Forelimb muscle (tissue), 1 donor: ENCODE data around the gene EIF3K. TPM values are rescaled to one million over a fixed set of nuclear protein-coding genes. Genes with fewer than 3 reads are reported as not detected.
A peak's percentile ranks its signal among the peaks of the same experiment; 100 is the strongest.
"Not testable (repeated sequence)": the region's sequence is repeated elsewhere in the genome, so short reads cannot be mapped to it uniquely, and the experiment has no call there.

Source experiments
- DNase-seq: peaks from one replicate; pipeline ENCODE4 v3.0.0-alpha.2; 2013; ENCODE audit warnings: low read depth
- polyA plus RNA-seq: library from polyadenylated mRNA; unstranded; fragments of 120-200 nt; gene quantifications from one replicate; pipeline ENCODE4 v1.2.1, GENCODE V29; 2013; ENCODE audit not compliant: insufficient read length

The EIF3K gene
- 363 TPM for polyA plus RNA-seq

GRCh38 chr19:38618590-38619360, at the start of gene EIF3K:
TSS of gene EIF3K (plus strand) at chr19:38619188. CDS start at chr19:38619269, 81 bp downstream.
- DNase-seq, result peak; percentile 99

GRCh38 chr19:38569368-38569983, 49.5 kb upstream of the EIF3K start:
- no peak for DNase-seq

- DNase-seq, result no peak
Observed at GRCh38 chr19:38571682-38572081, 47.3 kb upstream of the EIF3K start.

- DNase-seq, result no peak
Observed at GRCh38 chr19:38577826-38578225, 41.2 kb upstream of the EIF3K start.

- not testable (repeated sequence) for DNase-seq
Observed at GRCh38 chr19:38579304-38579703, 39.7 kb upstream of the EIF3K start.

GRCh38 chr19:38580080-38580479, 38.9 kb upstream of the EIF3K start:
- DNase-seq, result no peak

- DNase-seq, result no peak
Observed at GRCh38 chr19:38583219-38583984, 35.6 kb upstream of the EIF3K start.

GRCh38 chr19:38583985-38584305, 35.0 kb upstream of the EIF3K start:
- DNase-seq, result no peak

- DNase-seq, result no peak
Observed at GRCh38 chr19:38587562-38587961, 31.4 kb upstream of the EIF3K start.

GRCh38 chr19:38588041-38588440, 30.9 kb upstream of the EIF3K start:
- DNase-seq, result no peak

- DNase-seq, result no peak
Observed at GRCh38 chr19:38592940-38593339, 26.0 kb upstream of the EIF3K start.

- DNase-seq, result no peak
Observed at GRCh38 chr19:38596057-38596981, 22.7 kb upstream of the EIF3K start.

GRCh38 chr19:38597075-38597474, 21.9 kb upstream of the EIF3K start:
- DNase-seq, result no peak

- DNase-seq, result no peak
Observed at GRCh38 chr19:38599722-38600121, 19.3 kb upstream of the EIF3K start.

- not testable (repeated sequence) for DNase-seq
Observed at GRCh38 chr19:38602856-38603255, 16.1 kb upstream of the EIF3K start.

- DNase-seq, result no peak
Observed at GRCh38 chr19:38606131-38606530, 12.9 kb upstream of the EIF3K start.

GRCh38 chr19:38614289-38614688, 4.7 kb upstream of the EIF3K start:
- DNase-seq, result no peak

- DNase-seq, result no peak
Observed at GRCh38 chr19:38615007-38615581, 3.9 kb upstream of the EIF3K start.

- no peak for DNase-seq
Observed at GRCh38 chr19:38616265-38616664, 2.7 kb upstream of the EIF3K start.

GRCh38 chr19:38617283-38617763, 1.7 kb upstream of the EIF3K start:
- DNase-seq, result no peak
